ENCODE results near the gene GRM2. TPM values are rescaled to one million over a fixed set of nuclear protein-coding genes. Genes with fewer than 3 reads are reported as not detected.
"Not testable (repeated sequence)": the region's sequence is repeated elsewhere in the genome, so short reads cannot be mapped to it uniquely, and the experiment has no call there.

GRM2 gene
- total and polyA plus RNA-seq, 10 of the 15 experiments (the other 5 are each of a cell fraction or from before 2014, with no cell fraction given) = 0.01 to 0.14 (median 0.06) TPM; not detected in 5

DNA sequence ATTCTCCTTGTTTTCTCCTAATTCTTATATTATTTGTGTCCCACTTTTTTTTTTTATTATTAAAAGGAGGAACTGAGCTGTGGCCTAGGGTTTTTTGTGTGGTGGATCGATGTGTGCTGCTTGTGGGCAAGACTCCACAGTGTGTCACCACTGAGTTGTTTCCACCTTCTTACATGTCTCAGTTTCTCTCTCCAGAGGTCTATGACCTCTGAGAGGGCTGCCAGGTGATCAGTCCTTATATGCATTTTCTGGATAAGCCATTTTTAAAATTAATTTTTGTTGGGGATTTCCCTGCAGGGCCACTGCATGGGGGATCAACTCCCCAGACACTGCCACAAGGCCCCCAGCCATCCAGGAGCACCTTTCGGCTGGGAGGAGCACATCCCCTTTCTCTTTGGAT lies 44.4 kb downstream of the GRM2 start (continued):
- TF ChIP-seq, protein P1, sequence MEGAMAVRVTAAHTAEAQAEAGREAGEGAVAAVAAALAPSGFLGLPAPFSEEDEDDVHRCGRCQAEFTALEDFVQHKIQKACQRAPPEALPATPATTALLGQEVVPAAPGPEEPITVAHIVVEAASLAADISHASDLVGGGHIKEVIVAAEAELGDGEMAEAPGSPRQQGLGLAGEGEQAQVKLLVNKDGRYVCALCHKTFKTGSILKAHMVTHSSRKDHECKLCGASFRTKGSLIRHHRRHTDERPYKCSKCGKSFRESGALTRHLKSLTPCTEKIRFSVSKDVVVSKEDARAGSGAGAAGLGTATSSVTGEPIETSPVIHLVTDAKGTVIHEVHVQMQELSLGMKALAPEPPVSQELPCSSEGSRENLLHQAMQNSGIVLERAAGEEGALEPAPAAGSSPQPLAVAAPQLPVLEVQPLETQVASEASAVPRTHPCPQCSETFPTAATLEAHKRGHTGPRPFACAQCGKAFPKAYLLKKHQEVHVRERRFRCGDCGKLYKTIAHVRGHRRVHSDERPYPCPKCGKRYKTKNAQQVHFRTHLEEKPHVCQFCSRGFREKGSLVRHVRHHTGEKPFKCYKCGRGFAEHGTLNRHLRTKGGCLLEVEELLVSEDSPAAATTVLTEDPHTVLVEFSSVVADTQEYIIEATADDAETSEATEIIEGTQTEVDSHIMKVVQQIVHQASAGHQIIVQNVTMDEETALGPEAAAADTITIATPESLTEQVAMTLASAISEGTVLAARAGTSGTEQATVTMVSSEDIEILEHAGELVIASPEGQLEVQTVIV (IDR thresholded peaks at IDR 0.05; ENCODE audit: borderline replicate concordance, partially characterized antibody) = no peak
- no peak for TF ChIP-seq PML (IDR thresholded peaks at IDR 0.05; ENCODE audit: low read length)

DNA sequence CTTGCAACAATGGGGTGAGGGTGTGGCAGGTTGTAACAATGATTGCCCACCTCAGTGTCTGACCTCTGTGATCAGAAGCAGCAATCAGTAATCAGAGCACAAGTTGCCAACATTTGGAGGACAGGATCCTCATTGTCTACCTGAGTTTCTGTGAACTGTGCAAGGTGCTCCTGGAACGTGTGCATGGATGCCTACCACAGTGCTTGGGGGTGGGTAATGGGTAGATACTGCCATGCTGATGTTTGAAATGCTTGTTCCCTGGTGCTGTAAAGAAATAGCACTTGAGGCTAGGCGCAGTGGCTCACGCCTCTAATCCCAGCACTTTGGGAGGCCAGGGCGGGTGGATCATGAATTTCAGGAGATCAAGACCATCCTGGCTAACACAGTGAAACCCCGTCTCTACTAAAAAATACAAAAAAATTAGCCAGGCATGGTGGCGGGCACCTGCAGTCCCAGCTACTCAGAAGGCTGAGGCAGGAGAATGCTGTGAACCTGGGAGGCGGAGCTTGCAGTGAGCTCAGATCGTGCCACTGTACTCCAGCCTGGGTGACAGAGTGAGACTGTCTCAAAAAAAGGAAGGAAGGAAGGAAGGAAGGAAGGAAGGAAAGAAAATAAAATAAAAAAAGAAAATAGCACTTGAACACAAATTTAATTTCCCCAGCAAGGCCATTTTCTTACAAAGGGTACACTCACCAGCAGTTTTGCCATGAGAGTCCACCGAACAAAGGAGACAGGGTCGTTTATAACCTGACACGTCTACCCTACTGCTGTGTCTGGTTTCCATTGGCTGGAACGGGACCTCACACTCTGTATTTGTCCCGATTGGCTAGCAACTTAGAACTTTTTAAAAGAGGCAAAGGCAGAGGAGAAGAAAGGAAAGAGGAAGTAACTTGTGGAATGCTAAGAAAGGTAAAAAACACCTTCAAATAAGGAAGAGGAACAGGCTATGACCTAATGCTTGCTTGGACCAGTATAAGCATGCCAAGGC lies 47.2 kb downstream of the GRM2 start:
- H3K27ac ChIP-seq (ENCODE audit: control insufficient read depth, insufficient read depth); H3K4me2 ChIP-seq (ENCODE audit: control insufficient read depth, insufficient read depth); intact Hi-C loops (cut with micrococcal nuclease; ENCODE audit: unreplicated experiment); H3K79me2 ChIP-seq (ENCODE audit: control insufficient read depth, insufficient read depth, low read length); H3K27me3 ChIP-seq (replicated peaks in 1 of 2; ENCODE audit: control insufficient read depth in 2 of 2, insufficient read depth in 2 of 2, low read length in 1 of 2); H3K4me1 ChIP-seq (ENCODE audit: control insufficient read depth, insufficient read depth, low read length); ATAC-seq; H3K36me3 ChIP-seq (ENCODE audit: control insufficient read depth in 2 of 2, insufficient read depth in 2 of 2, low read length in 1 of 2); H3K9ac ChIP-seq (ENCODE audit: control insufficient read depth, insufficient read depth, low read length); DNase-seq (ENCODE audit: low read depth, low spot score); H3K9me3 ChIP-seq (replicated peaks; ENCODE audit: control insufficient read depth, insufficient read depth, low read length); H4K20me1 ChIP-seq (ENCODE audit: control insufficient read depth, insufficient read depth); BruUV-seq (replicated peaks); H2AFZ ChIP-seq (ENCODE audit: control insufficient read depth, low read depth, low read length); FAIRE-seq; in situ Hi-C loops (cut with MboI); SMC1A ChIA-PET (ENCODE audit: uncharacterized antibody, unreplicated experiment); POLR2A ChIA-PET; RAD21 ChIA-PET (ENCODE audit: unreplicated experiment); H3K4me3 ChIP-seq: not testable (repeated sequence)
- WGBS (ENCODE audit: insufficient coverage, insufficient replicate concordance, low lambda C conversion rate, missing lambda C conversion rate) = 42% methylated on average over 13 of the region's 13 CpGs
- CTCF ChIA-PET = interaction anchor here (0.6 to 0.7 kb wide), 2 partner anchors 46 to 267 kb away, joined by 3 read pairs; no protein-coding TSS in a partner anchor
